KOPT-K1 (cell line): ENCODE data around the gene PCDH17.

ENCODE experiments used
- H3K27ac ChIP-seq: fragments of 200-600 bp; sonication (generic); 2 replicates; pipeline ENCODE4 v1.5.1; 2016; ENCODE audit warnings: antibody characterized with exemption, mild to moderate bottlenecking, low read depth, low read length; ENCODE audit not compliant: poor library complexity, severe bottlenecking
- H3K36me3 ChIP-seq: fragments of 200-600 bp; sonication (generic); 2 replicates; pipeline ENCODE4 v1.5.1; 2017; ENCODE audit warnings: antibody characterized with exemption, mild to moderate bottlenecking, low read length, moderate library complexity; ENCODE audit not compliant: insufficient read depth
- H3K9me3 ChIP-seq: fragments of 200-600 bp; sonication (generic); 2 replicates; pipeline ENCODE4 v1.5.1; 2017; ENCODE audit warnings: antibody characterized with exemption, low read length, mild to moderate bottlenecking; ENCODE audit not compliant: insufficient read depth, poor library complexity, severe bottlenecking

Gene PCDH17

GRCh38 chr13:57630661-57631595 lies 616 bp upstream of the PCDH17 start:
- Histone ChIP-seq H3K9me3 (peaks cover 5% of the 10 kb centered on the region), H3K27ac (no peak overlapping the region), H3K36me3 (no peaks in the 10 kb centered on the region)

GRCh38 chr13:57632276-57633140 lies 964 bp downstream of the PCDH17 start:
- no peak overlapping the region for H3K27ac ChIP-seq
- H3K9me3 ChIP-seq = peaks cover 5% of the 10 kb centered on the region
- no peaks in the 10 kb centered on the region for H3K36me3 ChIP-seq

- H3K9me3 ChIP-seq = peaks cover 5% of the 10 kb centered on the region
- no peak overlapping the region for H3K27ac ChIP-seq
- H3K36me3 ChIP-seq = no peaks in the 10 kb centered on the region
These were observed 1.8 kb downstream of the PCDH17 start for GRCh38 chr13:57633141-57633949.

- Histone ChIP-seq H3K36me3 (no peaks in the 10 kb centered on the region), H3K27ac (no peak overlapping the region), H3K9me3 (peaks cover 5% of the 10 kb centered on the region)
These were observed 2.6 kb downstream of the PCDH17 start for GRCh38 chr13:57633950-57634838.

- H3K9me3 ChIP-seq = peaks cover 5% of the 10 kb centered on the region
- no peaks in the 10 kb centered on the region for H3K36me3 ChIP-seq
- no peak overlapping the region for H3K27ac ChIP-seq
These were observed 3.3 kb downstream of the PCDH17 start for GRCh38 chr13:57634839-57635165.

GRCh38 chr13:57635541-57636085 lies 4.1 kb downstream of the PCDH17 start:
- no peaks in the 10 kb centered on the region for H3K36me3 ChIP-seq
- peaks cover 5% of the 10 kb centered on the region for H3K9me3 ChIP-seq
- no peak overlapping the region for H3K27ac ChIP-seq

GRCh38 chr13:57636816-57637215 lies 5.3 kb downstream of the PCDH17 start:
- peaks cover 5% of the 10 kb centered on the region for H3K9me3 ChIP-seq
- H3K36me3 ChIP-seq = no peaks in the 10 kb centered on the region
- no peak overlapping the region for H3K27ac ChIP-seq

- Histone ChIP-seq H3K36me3 (no peaks in the 10 kb centered on the region), H3K9me3 (peaks cover 4% of the 10 kb centered on the region), H3K27ac (no peak overlapping the region)
These were observed 6.0 kb downstream of the PCDH17 start for GRCh38 chr13:57637515-57637914.

- Histone ChIP-seq H3K27ac (no peak overlapping the region), H3K36me3 (no peaks in the 10 kb centered on the region), H3K9me3 (no peaks in the 10 kb centered on the region)
These were observed 6.8 kb downstream of the PCDH17 start for GRCh38 chr13:57638186-57638890.

GRCh38 chr13:57640607-57641006 lies 9.1 kb downstream of the PCDH17 start:
- H3K9me3 ChIP-seq = no peaks in the 10 kb centered on the region
- no peak overlapping the region for H3K27ac ChIP-seq
- no peaks in the 10 kb centered on the region for H3K36me3 ChIP-seq

GRCh38 chr13:57641051-57641450 lies 9.5 kb downstream of the PCDH17 start:
- Histone ChIP-seq H3K36me3 (no peaks in the 10 kb centered on the region), H3K9me3 (no peaks in the 10 kb centered on the region), H3K27ac (no peak overlapping the region)

- H3K36me3 ChIP-seq = no peaks in the 10 kb centered on the region
These were observed 12.6 kb downstream of the PCDH17 start for GRCh38 chr13:57644106-57644505.

GRCh38 chr13:57653229-57653989 lies 21.9 kb downstream of the PCDH17 start:
- Histone ChIP-seq H3K27ac (no peak overlapping the region), H3K9me3 (no peaks in the 10 kb centered on the region), H3K36me3 (no peaks in the 10 kb centered on the region)

More at GRCh38 chr13:57644106-57644505, 12.6 kb downstream of the PCDH17 start:
- no peaks in the 10 kb centered on the region for H3K9me3 ChIP-seq
- H3K27ac ChIP-seq = no peak overlapping the region
